Ascending aorta (tissue), 2 donors: Measurements from ENCODE around the gene POC1B. TPM values are rescaled to one million over a fixed set of nuclear protein-coding genes. Genes with fewer than 3 reads are reported as not detected.

Experiments
- DNase-seq, 2 donors: peaks; one replicate each; pipeline ENCODE4 v3.0.0-alpha.2; 2019; ENCODE audit warnings: low spot score in 2 of 2
- H3K27ac ChIP-seq, 2 donors: fragments of 200-600 bp; sonication (generic); one replicate each; pipeline ENCODE4 v1.5.1; 2016 to 2017; ENCODE audit warnings: mild to moderate bottlenecking in 1 of 2
- H3K27me3 ChIP-seq: fragments of 200-600 bp; sonication (generic); one replicate; pipeline ENCODE4 v1.5.1; 2017
- H3K36me3 ChIP-seq, 2 donors: fragments of 200-600 bp; sonication (generic); one replicate each; pipeline ENCODE4 v1.5.1; 2016
- H3K4me1 ChIP-seq, 2 donors: fragments of 200-600 bp; sonication (generic); one replicate each; pipeline ENCODE4 v1.5.1; 2016 to 2017; ENCODE audit warnings: mild to moderate bottlenecking in 1 of 2
- H3K4me3 ChIP-seq, 2 donors: fragments of 200-600 bp; sonication (generic); one replicate each; pipeline ENCODE4 v1.5.1; 2016 to 2017; ENCODE audit warnings: mild to moderate bottlenecking in 1 of 2
- H3K9me3 ChIP-seq, 2 donors: fragments of 200-600 bp; sonication (generic); one replicate each; pipeline ENCODE4 v1.5.1; 2016
- intact Hi-C: fragments of 100-400 bp; cut with DNase I; formaldehyde crosslinking; loops from one replicate; pipeline ENCODE4 v1.15.1; 2023
- total RNA-seq: library from RNA; depleted of rRNA; stranded (reverse); fragments of >200 nt; gene quantifications from one replicate; pipeline ENCODE4 v1.1.0, GENCODE V29; 2016
- TF ChIP-seq, protein P1 (sequence below), 3 experiments: fragments of 200-600 bp in 2 of 3; fragments of 450-650 bp in 1 of 3; sonication (generic) in 2 of 3; IDR thresholded peaks; one replicate each; pipeline ENCODE4 v1.5.1; 2016 to 2019; ENCODE audit warnings: antibody characterized with exemption in 3 of 3, mild to moderate bottlenecking in 1 of 3, moderate library complexity in 1 of 3

POC1B gene
- total RNA-seq, 1 donor from 2014 or later: 15.8 TPM

DNA sequence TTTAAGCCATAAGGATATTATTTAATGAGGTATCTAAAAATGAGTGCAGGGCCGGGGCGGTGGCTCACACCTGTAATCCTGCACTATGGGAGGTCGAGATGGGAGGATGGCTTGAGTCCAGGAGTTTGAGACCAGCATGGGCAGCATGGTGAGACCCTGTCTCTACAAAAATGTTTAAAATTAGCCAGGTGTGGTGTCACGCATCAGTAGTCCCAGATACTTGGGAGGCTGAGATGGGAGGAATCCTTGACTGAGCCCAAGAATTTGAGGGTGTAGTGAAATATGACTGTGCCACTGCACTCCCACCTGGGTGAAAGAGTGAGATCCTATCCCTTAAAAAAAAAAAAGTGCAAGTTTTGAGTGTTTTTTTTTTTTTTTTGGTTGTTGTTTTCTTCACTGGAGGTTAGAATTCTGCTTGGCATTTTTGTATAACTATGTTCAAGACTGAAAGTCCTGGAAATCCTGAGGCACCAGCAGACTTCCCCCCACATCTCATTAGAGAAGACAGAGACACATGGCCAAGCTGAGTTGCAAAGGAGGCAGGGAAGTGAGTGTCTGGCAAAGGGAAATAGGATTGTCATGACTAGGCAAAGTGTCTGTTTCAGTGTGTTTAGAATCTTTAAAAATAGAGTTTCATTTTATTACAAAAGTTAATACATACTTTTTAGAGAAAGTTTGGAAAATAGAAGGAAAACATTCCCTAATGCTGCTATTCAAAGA, 120.1 kb downstream of the POC1B start:
- intact Hi-C loops: no loop called here
- Histone ChIP-seq H3K36me3 (no peaks in the 10 kb centered on the region), H3K4me1 (no peaks in the 10 kb centered on the region), H3K27me3 (no peaks in the 10 kb centered on the region), H3K27ac (no peak overlapping the region), H3K9me3 (no peaks in the 10 kb centered on the region), H3K4me3 (no peak overlapping the region)
- TF ChIP-seq, protein P1, sequence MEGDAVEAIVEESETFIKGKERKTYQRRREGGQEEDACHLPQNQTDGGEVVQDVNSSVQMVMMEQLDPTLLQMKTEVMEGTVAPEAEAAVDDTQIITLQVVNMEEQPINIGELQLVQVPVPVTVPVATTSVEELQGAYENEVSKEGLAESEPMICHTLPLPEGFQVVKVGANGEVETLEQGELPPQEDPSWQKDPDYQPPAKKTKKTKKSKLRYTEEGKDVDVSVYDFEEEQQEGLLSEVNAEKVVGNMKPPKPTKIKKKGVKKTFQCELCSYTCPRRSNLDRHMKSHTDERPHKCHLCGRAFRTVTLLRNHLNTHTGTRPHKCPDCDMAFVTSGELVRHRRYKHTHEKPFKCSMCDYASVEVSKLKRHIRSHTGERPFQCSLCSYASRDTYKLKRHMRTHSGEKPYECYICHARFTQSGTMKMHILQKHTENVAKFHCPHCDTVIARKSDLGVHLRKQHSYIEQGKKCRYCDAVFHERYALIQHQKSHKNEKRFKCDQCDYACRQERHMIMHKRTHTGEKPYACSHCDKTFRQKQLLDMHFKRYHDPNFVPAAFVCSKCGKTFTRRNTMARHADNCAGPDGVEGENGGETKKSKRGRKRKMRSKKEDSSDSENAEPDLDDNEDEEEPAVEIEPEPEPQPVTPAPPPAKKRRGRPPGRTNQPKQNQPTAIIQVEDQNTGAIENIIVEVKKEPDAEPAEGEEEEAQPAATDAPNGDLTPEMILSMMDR (IDR thresholded peaks at IDR 0.05): no peak
- no peak for DNase-seq

- Histone ChIP-seq H3K9me3 (no peaks in the 10 kb centered on the region), H3K4me1 (no peaks in the 10 kb centered on the region), H3K4me3 (no peak overlapping the region), H3K36me3 (no peaks in the 10 kb centered on the region), H3K27me3 (no peaks in the 10 kb centered on the region), H3K27ac (no peak overlapping the region)
- TF ChIP-seq, protein P1 (IDR thresholded peaks at IDR 0.05): no peak
- DNase-seq: no peak
- intact Hi-C loops: no loop called here
These were observed 124.3 kb downstream of the POC1B start for GRCh38 chr12:89401433-89402058.

GRCh38 chr12:89400415-89400814, 125.4 kb downstream of the POC1B start:
- Histone ChIP-seq H3K36me3 (no peaks in the 10 kb centered on the region), H3K4me1 (no peaks in the 10 kb centered on the region), H3K27ac (no peak overlapping the region), H3K27me3 (no peaks in the 10 kb centered on the region), H3K9me3 (no peaks in the 10 kb centered on the region), H3K4me3 (no peak overlapping the region)
- intact Hi-C loops: no loop called here
- no peak for DNase-seq
- TF ChIP-seq, protein P1 (IDR thresholded peaks at IDR 0.05): no peak

DNA sequence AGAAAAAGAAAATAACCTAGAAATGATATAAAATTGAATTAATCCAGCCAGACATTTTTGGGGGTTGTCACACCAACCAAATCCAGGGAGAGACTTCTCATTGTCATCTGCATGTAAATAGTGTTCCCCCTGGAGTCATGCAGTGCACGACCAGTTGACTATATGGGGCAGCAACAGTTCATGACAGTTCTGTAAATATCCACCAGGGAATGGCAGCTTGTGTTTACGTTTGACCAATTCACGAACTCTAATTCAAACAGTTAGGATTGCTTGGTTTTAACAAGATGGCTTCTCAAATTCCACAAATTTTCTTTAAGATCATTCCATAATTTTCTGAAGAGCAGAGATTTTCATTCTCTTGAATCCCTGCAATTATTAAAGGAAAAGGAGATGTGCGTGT, 130.1 kb downstream of the POC1B start:
- Histone ChIP-seq H3K36me3 (no peaks in the 10 kb centered on the region), H3K27me3 (no peaks in the 10 kb centered on the region), H3K27ac (no peak overlapping the region), H3K4me3 (no peak overlapping the region), H3K4me1 (no peaks in the 10 kb centered on the region), H3K9me3 (no peaks in the 10 kb centered on the region)
- TF ChIP-seq, protein P1 (IDR thresholded peaks at IDR 0.05): no peak
- DNase-seq: no peak
- intact Hi-C loops: no loop called here

GRCh38 chr12:89393551-89394121, 132.2 kb downstream of the POC1B start:
- Histone ChIP-seq H3K27me3 (no peaks in the 10 kb centered on the region), H3K9me3 (no peaks in the 10 kb centered on the region), H3K4me3 (no peak overlapping the region), H3K36me3 (no peaks in the 10 kb centered on the region), H3K4me1 (no peaks in the 10 kb centered on the region), H3K27ac (no peak overlapping the region)
- no peak for DNase-seq
- intact Hi-C loops: no loop called here
- TF ChIP-seq, protein P1 (IDR thresholded peaks at IDR 0.05): no peak
